T-helper 1 cell (primary cell): ENCODE results near the gene PTPRN2.

Experiments
- DNase-seq, 5 donors: peaks; one replicate each; pipeline ENCODE4 v3.0.0-alpha.2; 2012 to 2020

PTPRN2 gene

DNA sequence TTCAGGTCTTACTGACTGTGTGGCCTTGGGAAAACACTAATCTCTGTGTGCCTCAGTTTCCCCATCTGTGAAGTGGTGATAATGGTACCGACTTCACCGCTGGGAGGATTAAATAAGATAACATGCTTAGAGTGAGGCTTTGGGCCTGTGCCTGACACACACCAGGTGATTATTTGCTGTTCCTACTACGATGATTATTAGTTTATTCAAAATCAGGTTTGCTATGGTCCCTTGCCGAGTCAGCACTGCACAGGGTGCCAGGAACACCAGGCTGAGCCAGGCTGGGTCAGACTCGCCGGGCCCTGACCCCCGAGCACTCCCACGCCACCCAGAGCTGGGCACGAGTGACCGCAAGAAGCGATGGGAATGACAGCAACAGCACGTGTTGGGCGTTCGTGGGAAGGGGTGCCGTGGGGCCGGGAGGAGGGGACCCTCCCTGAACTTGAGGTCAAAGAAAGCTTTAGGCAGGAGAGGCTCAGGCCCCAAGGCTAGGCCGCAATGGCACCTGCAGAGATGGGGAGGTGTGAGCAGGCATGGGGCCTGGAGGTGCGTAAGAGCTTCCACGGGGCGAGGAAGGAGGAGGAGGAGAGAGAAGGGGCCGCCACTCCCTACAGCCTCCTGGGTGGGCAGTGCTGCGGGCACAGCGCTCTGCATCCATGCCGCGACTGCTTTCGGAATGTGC, 925.4 kb downstream of the PTPRN2 start:
- DNase-seq: no peak

- DNase-seq: no peak
Measured at GRCh38 chr7:157661611-157661975, 926.0 kb downstream of the PTPRN2 start.

DNA sequence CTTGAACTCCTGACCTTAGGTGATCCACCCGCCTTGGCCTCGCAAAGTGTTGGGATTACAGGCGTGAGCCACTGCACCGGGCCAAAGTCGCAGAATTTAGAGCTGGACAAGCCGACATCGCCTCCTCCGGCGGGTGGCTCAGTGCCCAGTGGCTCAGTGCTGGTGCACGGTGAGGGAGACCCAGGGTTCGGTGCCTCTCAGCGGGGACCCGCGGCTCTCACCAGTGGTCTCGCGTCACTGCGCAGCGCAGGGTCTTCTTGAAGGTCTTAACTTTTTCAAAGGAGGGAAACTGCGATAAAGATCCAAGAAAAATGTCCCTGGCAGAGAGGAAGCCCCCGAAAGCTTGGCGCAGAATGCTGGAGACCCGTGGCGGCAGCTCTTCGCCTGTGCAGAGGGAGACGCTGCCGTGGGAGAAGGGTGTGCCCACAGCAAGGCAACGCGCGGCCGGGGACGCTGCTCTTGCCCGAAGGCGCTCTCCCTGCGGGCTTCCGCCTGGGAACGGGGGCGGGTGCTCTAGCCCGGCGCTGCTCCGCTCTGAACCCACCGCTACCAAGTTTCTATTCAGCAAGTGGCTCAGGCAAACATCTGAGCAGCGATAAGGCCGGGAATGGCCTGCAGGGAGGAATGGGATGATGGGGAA, 926.5 kb downstream of the PTPRN2 start:
- no peak for DNase-seq

GRCh38 chr7:157658851-157659412, 928.7 kb downstream of the PTPRN2 start:
- no peak for DNase-seq

DNA sequence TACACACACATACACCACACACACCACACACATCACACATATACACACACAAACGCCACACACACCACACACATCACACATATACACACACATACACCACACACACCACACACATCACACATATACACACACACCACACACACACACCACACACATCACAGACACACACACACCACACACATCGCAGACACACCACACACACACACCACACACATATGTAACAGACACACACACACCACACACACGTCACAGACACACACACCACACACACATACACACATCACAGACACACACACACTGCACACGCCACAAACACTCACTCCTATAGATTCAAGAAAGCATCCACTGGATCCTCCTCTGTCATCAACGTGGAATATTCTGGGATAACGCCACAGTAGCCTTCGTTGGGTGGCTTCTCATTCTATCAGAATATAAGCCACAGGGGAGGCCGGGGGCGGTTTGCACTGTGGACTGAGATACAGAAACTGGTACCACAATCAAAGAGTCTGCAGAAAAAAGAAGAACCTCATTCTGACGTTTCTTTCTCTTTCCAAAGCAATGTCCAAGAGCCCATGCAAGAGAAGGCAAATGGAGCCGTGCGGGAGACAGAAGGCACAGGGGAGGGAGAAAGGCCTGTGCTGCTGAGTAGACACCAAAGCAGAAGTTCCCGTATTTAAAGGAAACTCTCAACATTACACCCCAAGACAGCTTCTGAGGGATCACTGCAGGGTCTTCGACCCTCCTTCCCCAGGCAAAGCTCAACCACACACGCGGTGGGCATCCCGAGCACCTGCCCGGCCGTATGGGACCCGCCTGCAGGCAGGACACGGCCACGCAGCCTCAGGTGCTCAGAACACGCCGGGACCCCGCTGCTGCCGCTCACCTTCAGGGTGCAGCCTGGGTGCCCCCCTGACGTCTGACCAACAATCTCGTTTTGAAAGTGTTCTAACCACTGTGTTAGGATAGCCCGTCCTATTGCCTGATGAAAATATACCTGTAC, 929.6 kb downstream of the PTPRN2 start:
- no peak for DNase-seq

DNA sequence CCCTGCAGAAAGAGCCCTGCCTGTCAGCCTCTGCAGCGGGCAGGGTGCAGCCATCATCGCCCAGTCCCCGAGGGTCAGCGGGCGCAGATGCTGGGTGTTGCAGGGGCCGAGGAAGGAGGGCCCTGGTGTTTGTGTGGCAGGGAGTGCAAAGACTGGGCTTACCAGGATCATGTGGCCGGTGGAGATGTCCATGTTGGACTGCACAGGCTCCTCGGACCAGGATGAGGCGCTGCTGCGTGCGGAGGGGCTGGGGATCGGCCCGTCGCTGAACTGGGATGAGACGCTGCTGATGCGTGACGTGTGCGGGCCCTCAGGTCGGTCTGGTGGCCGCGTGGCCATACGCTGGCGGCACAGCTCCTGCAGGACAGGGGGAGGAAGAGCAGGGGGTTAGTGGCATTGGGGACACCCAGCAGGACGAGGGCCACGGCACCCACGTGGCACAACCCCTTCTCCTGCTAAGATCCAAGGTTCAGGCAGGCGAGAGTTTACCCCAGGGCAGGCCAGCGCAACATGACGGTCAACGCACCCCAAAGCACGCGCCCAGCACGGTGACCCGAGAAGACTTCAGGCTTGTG, 931.3 kb downstream of the PTPRN2 start:
- DNase-seq: no peak

- no peak for DNase-seq
Measured at GRCh38 chr7:157654350-157654749, 933.3 kb downstream of the PTPRN2 start.

DNA sequence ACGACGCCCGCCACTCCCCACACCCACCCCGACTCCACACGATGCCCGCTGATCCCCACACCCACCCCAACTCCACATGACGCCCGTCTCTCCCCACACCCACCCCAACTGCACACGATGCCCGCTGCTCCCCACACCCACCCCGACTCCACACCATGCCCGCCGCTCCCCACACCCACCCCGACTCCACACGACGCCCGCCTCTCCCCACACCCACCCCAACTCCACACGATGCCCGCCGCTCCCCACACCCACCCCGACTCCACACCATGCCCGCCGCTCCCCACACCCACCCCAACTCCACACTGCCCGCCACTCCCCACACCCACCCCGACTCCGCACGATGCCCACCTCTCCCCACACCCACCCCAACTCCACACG, 933.8 kb downstream of the PTPRN2 start:
- no peak for DNase-seq

- DNase-seq: no peak
Measured at GRCh38 chr7:157652954-157653826, 934.4 kb downstream of the PTPRN2 start.

DNA sequence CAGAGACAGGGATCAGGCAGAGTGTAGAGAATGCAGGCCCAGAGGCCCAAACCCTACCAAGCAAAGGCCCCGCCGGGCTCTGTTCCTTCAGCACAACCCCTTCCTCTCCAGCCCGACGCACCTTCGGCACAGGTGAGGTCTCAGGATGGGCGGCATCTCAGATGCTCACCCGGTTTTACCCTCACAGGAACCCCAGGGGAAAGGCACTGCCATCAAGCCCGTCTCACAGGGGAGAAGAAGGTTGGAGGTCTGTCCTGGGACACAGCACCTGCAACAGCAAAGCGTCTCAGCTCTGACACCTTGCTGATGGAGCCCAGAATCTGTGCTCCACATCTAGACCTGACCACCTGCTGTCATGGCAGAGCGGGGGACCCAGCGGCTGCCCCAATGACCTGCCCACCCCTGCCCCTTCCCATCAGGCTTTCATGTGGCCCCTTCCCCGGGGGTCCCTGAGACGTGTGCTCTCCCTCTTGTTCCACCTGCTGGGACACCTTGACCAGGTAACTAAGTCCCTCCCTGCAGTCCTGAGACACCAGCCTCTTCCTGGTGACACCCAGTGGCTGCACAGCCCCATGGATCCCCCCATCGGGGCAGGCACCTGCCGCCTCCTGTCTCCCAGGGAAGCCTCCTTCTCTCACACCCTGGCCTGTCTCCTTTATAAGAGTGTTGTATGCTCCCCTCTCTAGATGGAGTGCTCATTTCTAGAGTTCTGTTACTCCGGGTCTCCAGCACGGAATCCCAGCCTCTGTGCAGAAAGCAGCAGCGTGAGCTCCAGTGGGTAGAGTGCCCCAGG, 935.3 kb downstream of the PTPRN2 start:
- no peak for DNase-seq

DNA sequence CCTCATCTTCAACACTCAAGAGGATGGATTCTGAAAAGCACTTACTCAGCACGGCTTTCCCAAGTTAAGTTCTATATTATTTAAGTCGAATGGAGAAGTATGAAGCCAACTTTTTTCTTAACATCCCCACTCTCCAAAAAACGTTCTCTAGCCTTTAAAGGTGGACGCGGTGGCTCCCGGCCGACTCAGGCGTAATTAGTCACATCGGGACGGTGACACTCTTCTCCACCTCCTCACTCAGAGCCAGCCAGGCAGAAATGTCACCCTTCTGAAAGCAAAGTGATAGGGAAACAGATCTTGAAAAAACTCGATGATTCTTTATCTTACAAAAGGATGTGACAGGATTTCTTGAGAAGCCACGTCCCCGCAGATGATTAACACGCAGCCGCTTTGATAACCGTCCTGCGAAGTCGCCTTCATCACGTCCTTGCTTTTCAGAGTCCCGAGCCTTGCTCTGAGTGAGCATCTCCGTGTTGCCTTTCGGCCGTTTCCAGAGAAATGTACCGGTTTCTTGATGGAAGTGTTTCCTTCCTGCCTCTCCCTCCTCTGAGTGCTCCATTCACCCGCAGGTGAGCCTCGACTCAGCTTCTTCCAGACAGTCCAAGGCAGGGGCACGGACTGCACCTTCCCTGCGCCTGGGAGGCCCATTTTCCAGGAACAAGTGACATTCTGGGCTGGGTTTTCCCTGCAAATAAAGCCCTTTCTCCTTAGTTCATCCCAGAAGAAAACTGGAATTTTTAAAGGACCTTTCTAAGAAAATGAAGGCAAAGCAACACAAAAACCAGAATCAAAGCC, 936.1 kb downstream of the PTPRN2 start:
- DNase-seq: no peak

DNA sequence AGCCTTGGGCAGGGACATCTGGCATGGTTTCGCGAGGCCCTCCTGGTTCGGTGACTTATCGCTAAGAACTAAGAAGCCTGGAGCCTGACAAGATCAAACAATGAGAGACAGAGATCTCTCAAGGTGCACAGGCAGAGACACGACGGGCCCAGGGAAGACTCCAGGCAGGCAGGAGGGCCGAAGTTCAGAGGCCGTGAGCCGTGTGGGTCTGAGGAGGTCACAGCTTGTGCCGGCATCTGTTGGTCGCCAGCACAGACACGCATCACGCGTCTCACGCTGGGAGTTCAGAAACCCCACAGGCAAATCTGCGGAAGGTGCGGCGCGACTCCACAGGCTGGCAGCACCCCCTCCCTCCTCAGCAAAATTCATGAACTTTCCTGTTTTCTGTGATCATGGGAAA, 936.8 kb downstream of the PTPRN2 start:
- no peak for DNase-seq

DNA sequence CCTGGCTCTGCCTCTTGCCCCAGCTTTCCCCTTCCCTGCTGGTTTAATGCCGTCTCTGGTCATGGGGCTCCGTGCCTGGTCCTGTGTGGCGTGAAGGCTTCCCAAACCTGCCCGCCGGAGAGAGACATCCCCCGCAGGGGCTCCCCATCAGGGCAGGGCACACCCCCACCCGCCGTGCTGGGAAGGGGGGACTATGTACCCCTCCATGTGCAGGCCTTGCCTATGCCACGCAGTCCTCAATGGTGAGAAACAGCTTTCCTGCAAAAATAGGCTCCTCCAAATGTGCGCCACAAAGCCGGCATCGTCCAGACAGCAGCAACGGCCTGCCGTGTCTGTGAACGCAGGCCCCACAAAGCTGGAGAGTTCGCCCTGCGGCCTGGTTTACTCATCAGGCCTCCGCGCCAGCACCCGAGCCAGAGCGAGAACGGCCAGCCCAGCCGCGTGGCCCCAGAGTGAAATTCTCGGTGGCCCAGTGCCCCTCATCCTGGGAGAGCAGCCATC, 937.4 kb downstream of the PTPRN2 start:
- DNase-seq: no peak

GRCh38 chr7:157646551-157646950, 941.1 kb downstream of the PTPRN2 start:
- DNase-seq: no peak

- no peak for DNase-seq
Measured at GRCh38 chr7:157645539-157645938, 942.1 kb downstream of the PTPRN2 start.

GRCh38 chr7:157644946-157645345, 942.7 kb downstream of the PTPRN2 start:
- DNase-seq: no peak

DNA sequence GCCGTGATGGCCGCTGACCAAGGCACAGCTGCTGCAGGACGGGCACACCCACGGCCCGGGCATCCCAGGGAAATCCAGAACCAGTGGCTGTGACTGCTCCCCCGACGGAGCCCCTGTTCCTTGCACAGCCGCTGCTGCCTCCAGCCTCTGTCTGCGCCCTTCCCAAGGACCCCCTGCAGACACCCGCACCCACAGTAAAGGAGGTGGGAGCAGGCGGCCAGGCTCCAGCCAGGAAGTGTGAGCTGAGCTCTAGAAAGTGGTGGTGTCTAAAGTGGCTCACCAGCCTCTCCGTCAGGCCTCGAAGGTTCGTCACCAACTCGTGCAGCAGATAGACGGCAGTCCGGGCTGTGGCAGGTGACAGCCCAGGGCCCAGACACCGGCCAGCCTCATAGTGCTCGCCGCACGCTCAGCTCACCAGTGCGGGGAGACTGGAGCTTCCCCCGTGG, 944.1 kb downstream of the PTPRN2 start:
- no peak for DNase-seq

GRCh38 chr7:157641866-157642265, 945.8 kb downstream of the PTPRN2 start:
- no peak for DNase-seq

DNA sequence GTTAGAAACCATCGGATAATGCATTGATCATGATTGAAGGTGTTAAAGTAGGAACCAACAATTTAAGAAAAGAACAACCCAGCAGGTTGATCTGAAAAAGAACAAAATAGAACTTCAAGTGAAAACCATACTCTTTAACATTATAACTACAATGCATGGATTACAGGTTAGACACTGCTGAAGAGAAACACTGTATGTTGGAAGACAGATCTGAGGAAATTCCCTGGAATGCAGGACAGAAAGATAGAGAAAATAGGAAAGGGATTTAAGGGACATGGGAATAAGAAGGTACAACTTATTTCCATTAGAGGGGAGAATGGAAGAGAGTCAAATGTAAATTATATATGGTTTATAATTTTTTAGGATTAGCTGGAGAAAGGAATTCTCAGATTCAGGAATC, 947.5 kb downstream of the PTPRN2 start:
- no peak for DNase-seq

DNA sequence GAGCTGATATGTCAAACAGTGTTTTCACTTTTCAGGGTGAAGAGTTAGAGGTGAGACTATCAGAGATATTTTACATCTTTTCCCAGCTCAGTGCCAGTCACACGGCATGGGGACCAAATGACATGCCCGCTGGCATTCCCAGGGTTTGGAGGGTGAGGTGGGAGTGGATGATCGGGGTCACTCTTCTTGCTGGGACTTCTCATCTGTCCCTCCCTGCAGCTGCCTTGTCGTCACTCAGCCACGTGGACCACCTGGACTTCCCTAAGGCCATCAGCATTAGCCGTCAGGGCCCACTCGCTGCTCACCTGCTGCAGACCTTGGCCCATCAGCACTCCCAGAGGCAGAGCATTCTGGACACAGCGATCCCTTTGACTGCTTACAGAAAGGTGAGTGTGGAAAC, 949.1 kb downstream of the PTPRN2 start:
- DNase-seq: no peak
